ENCODE results near the gene MYO5B.
"Not testable (repeated sequence)": the region's sequence is repeated elsewhere in the genome, so short reads cannot be mapped to it uniquely, and the experiment has no call there.

The MYO5B gene

GRCh38 chr18:49827996-49828395 is 367.0 kb downstream of the MYO5B start:
- no peak for DNase-seq (ENCODE audit: low read depth)

- DNase-seq (ENCODE audit: low read depth): peak; percentile 4
These were observed 374.9 kb downstream of the MYO5B start for GRCh38 chr18:49819823-49820671.

- no peak for DNase-seq (ENCODE audit: low read depth)
These were observed 375.8 kb downstream of the MYO5B start for GRCh38 chr18:49819071-49819662.

- DNase-seq (ENCODE audit: low read depth): no peak
These were observed 377.0 kb downstream of the MYO5B start for GRCh38 chr18:49817947-49818346.

GRCh38 chr18:49815927-49816326 is 379.0 kb downstream of the MYO5B start:
- no peak for DNase-seq (ENCODE audit: low read depth)

- DNase-seq (ENCODE audit: low read depth): peak; percentile 39
These were observed 380.8 kb downstream of the MYO5B start for GRCh38 chr18:49814147-49814499.

- peak; percentile 64 for DNase-seq (ENCODE audit: low read depth)
These were observed 381.4 kb downstream of the MYO5B start, which contains the start of gene ACAA2 for GRCh38 chr18:49813319-49814146. Gene ACAA2 (minus strand): TSS chr18:49813533. CDS start chr18:49813484, 49 bp downstream.

- DNase-seq (ENCODE audit: low read depth): no peak
These were observed 382.0 kb downstream of the MYO5B start for GRCh38 chr18:49813069-49813318.

GRCh38 chr18:49812286-49813068 is 382.5 kb downstream of the MYO5B start:
- no peak for DNase-seq (ENCODE audit: low read depth)

GRCh38 chr18:49811151-49811938 is 383.6 kb downstream of the MYO5B start:
- DNase-seq (ENCODE audit: low read depth): no peak

GRCh38 chr18:49808553-49809191 is 386.3 kb downstream of the MYO5B start:
- DNase-seq (ENCODE audit: low read depth): not testable (repeated sequence)

- DNase-seq (ENCODE audit: low read depth): no peak
These were observed 390.9 kb downstream of the MYO5B start for GRCh38 chr18:49804096-49804495.

GRCh38 chr18:49802623-49803022 is 392.3 kb downstream of the MYO5B start:
- no peak for DNase-seq (ENCODE audit: low read depth)

- not testable (repeated sequence) for DNase-seq (ENCODE audit: low read depth)
These were observed 394.5 kb downstream of the MYO5B start for GRCh38 chr18:49800491-49800890.

- DNase-seq (ENCODE audit: low read depth): not testable (repeated sequence)
These were observed 395.1 kb downstream of the MYO5B start for GRCh38 chr18:49799806-49800205.

GRCh38 chr18:49798001-49798400 is 396.9 kb downstream of the MYO5B start:
- no peak for DNase-seq (ENCODE audit: low read depth)

- DNase-seq (ENCODE audit: low read depth): no peak
These were observed 399.1 kb downstream of the MYO5B start for GRCh38 chr18:49795612-49796552.

- no peak for DNase-seq (ENCODE audit: low read depth)
These were observed 400.2 kb downstream of the MYO5B start for GRCh38 chr18:49794743-49795142.

- not testable (repeated sequence) for DNase-seq (ENCODE audit: low read depth)
These were observed 405.3 kb downstream of the MYO5B start for GRCh38 chr18:49789560-49790134.

Measured in stimulated activated CD4-positive, alpha-beta T cell treated with anti-CD3 and anti-CD28 coated beads, Interleukin-2, amount 100 ng/mL, for 4 hours (primary cell).